Measurements from ENCODE around the gene USO1.

The USO1 gene

GRCh38 chr4:75729836-75730235 lies 5.5 kb downstream of the USO1 start:
- Histone ChIP-seq H4K8ac (ENCODE audit: low read depth, low read length) (no peak overlapping the region), H3K4me3 (ENCODE audit: low read length) (no peak overlapping the region), H3K9ac (ENCODE audit: low read length) (no peak overlapping the region), H3K36me3 (ENCODE audit: control insufficient read depth, insufficient read depth, low read length) (no peaks in the 10 kb centered on the region), H3K4me2 (ENCODE audit: low read length) (no peak overlapping the region), H3K27ac (ENCODE audit: low read depth, low read length) (no peak overlapping the region), H3K18ac (ENCODE audit: low read length) (no peak overlapping the region), H3K79me1 (ENCODE audit: low read length) (peaks cover 4% of the 10 kb centered on the region), H2BK5ac (ENCODE audit: low read length) (no peak overlapping the region), H3K4ac (ENCODE audit: low read depth, low read length) (no peak overlapping the region), H3K27me3 (ENCODE audit: insufficient read depth, low read length, poor library complexity) (no peaks in the 10 kb centered on the region), H2BK120ac (ENCODE audit: low read depth, low read length) (no peak overlapping the region), H4K5ac (ENCODE audit: low read length) (no peak overlapping the region), H3K4me1 (ENCODE audit: control insufficient read depth, low read depth, low read length) (no peaks in the 10 kb centered on the region), H3K23ac (ENCODE audit: low read length) (no peak overlapping the region), H2BK15ac (replicated peaks; ENCODE audit: low read depth) (no peak overlapping the region), H3K56ac (ENCODE audit: low read length) (no peak overlapping the region), H3K79me2 (ENCODE audit: control insufficient read depth, insufficient read depth, low read length) (peaks cover 31% of the 10 kb centered on the region), H2AK5ac (ENCODE audit: low read length) (no peak overlapping the region)
- no peak for DNase-seq
- WGBS (ENCODE audit: extremely low coverage, insufficient coverage, low lambda C conversion rate): no CpG with 5 or more reads among the region's 3 CpGs

DNA sequence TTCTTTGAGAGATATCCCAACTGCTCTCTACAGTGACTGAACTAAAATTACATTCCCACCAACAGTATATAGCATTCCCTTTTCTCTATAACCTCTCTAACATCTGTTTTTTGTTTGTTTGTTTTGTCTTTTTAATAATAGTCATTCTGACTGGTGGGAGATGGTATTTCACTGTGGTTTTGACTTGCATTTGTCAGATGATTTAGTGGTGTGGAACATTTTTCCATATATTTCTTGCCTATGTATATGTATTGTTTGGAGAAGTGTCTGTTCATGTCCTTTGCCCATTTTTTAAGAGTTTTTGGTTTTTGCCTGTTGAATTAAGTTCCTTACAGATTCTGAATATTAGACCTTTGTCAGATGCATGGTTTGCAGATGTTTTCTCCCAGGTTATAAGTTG lies 9.0 kb downstream of the USO1 start:
- H3K4ac ChIP-seq (ENCODE audit: low read depth, low read length): no peak overlapping the region
- no peaks in the 10 kb centered on the region for H3K36me3 ChIP-seq (ENCODE audit: control insufficient read depth, insufficient read depth, low read length)
- no peak overlapping the region for H3K27ac ChIP-seq (ENCODE audit: low read depth, low read length)
- no peak overlapping the region for H4K8ac ChIP-seq (ENCODE audit: low read depth, low read length)
- no peak overlapping the region for H2BK120ac ChIP-seq (ENCODE audit: low read depth, low read length)
- H2BK5ac ChIP-seq (ENCODE audit: low read length): no peak overlapping the region
- no peaks in the 10 kb centered on the region for H3K27me3 ChIP-seq (ENCODE audit: insufficient read depth, low read length, poor library complexity)
- no peak overlapping the region for H3K18ac ChIP-seq (ENCODE audit: low read length)
- H3K23ac ChIP-seq (ENCODE audit: low read length): no peak overlapping the region
- H3K4me3 ChIP-seq (ENCODE audit: low read length): no peak overlapping the region
- no peak overlapping the region for H4K5ac ChIP-seq (ENCODE audit: low read length)
- H3K4me2 ChIP-seq (ENCODE audit: low read length): no peak overlapping the region
- H3K56ac ChIP-seq (ENCODE audit: low read length): no peak overlapping the region
- no peak overlapping the region for H3K9ac ChIP-seq (ENCODE audit: low read length)
- H2BK15ac ChIP-seq (replicated peaks; ENCODE audit: low read depth): no peak overlapping the region
- H3K79me2 ChIP-seq (ENCODE audit: control insufficient read depth, insufficient read depth, low read length): peaks cover 19% of the 10 kb centered on the region
- DNase-seq: no peak
- peaks cover 2% of the 10 kb centered on the region for H3K79me1 ChIP-seq (ENCODE audit: low read length)
- no peaks in the 10 kb centered on the region for H3K4me1 ChIP-seq (ENCODE audit: control insufficient read depth, low read depth, low read length)
- no peak overlapping the region for H2AK5ac ChIP-seq (ENCODE audit: low read length)

DNA sequence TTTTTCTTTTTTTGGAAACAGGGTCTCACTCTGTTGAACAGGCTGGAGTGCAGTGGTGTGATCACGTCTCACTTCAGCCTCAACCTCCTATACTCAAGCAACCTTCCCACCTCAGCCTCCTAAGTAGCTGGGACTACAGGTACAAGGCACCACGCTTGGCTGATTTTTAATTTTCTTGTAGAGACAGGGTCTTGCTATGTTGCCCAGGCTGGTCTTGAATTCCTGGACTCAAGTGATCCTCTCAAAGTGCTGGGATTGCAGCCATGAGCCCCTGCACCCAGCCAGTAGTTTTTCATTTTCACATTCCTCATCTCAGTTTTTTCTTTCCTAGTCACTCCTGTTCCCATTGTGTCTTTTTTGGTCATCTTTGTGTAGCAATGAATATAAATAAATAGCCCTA lies 11.1 kb downstream of the USO1 start:
- no peak overlapping the region for H2AK5ac ChIP-seq (ENCODE audit: low read length)
- H3K36me3 ChIP-seq (ENCODE audit: control insufficient read depth, insufficient read depth, low read length): no peaks in the 10 kb centered on the region
- no peak overlapping the region for H3K27ac ChIP-seq (ENCODE audit: low read depth, low read length)
- no peak for DNase-seq
- H3K27me3 ChIP-seq (ENCODE audit: insufficient read depth, low read length, poor library complexity): no peaks in the 10 kb centered on the region
- peaks cover 12% of the 10 kb centered on the region for H3K79me2 ChIP-seq (ENCODE audit: control insufficient read depth, insufficient read depth, low read length)
- H2BK15ac ChIP-seq (replicated peaks; ENCODE audit: low read depth): no peak overlapping the region
- H2BK5ac ChIP-seq (ENCODE audit: low read length): no peak overlapping the region
- H4K5ac ChIP-seq (ENCODE audit: low read length): no peak overlapping the region
- no peak overlapping the region for H3K9ac ChIP-seq (ENCODE audit: low read length)
- H2BK120ac ChIP-seq (ENCODE audit: low read depth, low read length): no peak overlapping the region
- no peak overlapping the region for H3K4ac ChIP-seq (ENCODE audit: low read depth, low read length)
- no peak overlapping the region for H4K8ac ChIP-seq (ENCODE audit: low read depth, low read length)
- WGBS (ENCODE audit: extremely low coverage, insufficient coverage, low lambda C conversion rate): no CpG with 5 or more reads among the region's 2 CpGs
- peaks cover 2% of the 10 kb centered on the region for H3K79me1 ChIP-seq (ENCODE audit: low read length)
- H3K4me2 ChIP-seq (ENCODE audit: low read length): no peak overlapping the region
- H3K4me1 ChIP-seq (ENCODE audit: control insufficient read depth, low read depth, low read length): no peaks in the 10 kb centered on the region
- no peak overlapping the region for H3K4me3 ChIP-seq (ENCODE audit: low read length)
- no peak overlapping the region for H3K56ac ChIP-seq (ENCODE audit: low read length)
- H3K18ac ChIP-seq (ENCODE audit: low read length): no peak overlapping the region
- no peak overlapping the region for H3K23ac ChIP-seq (ENCODE audit: low read length)

GRCh38 chr4:75736862-75737261 lies 12.5 kb downstream of the USO1 start:
- Histone ChIP-seq H3K56ac (ENCODE audit: low read length) (no peak overlapping the region), H3K4me3 (ENCODE audit: low read length) (no peak overlapping the region), H4K8ac (ENCODE audit: low read depth, low read length) (no peak overlapping the region), H3K23ac (ENCODE audit: low read length) (no peak overlapping the region), H3K9ac (ENCODE audit: low read length) (no peak overlapping the region), H3K27me3 (ENCODE audit: insufficient read depth, low read length, poor library complexity) (no peaks in the 10 kb centered on the region), H2BK5ac (ENCODE audit: low read length) (no peak overlapping the region), H2BK15ac (replicated peaks; ENCODE audit: low read depth) (no peak overlapping the region), H3K18ac (ENCODE audit: low read length) (no peak overlapping the region), H2AK5ac (ENCODE audit: low read length) (no peak overlapping the region), H3K79me1 (ENCODE audit: low read length) (peaks cover 2% of the 10 kb centered on the region), H2BK120ac (ENCODE audit: low read depth, low read length) (no peak overlapping the region), H3K4me1 (ENCODE audit: control insufficient read depth, low read depth, low read length) (no peaks in the 10 kb centered on the region), H4K5ac (ENCODE audit: low read length) (no peak overlapping the region), H3K36me3 (ENCODE audit: control insufficient read depth, insufficient read depth, low read length) (no peaks in the 10 kb centered on the region), H3K79me2 (ENCODE audit: control insufficient read depth, insufficient read depth, low read length) (peaks cover 14% of the 10 kb centered on the region), H3K4ac (ENCODE audit: low read depth, low read length) (no peak overlapping the region), H3K27ac (ENCODE audit: low read depth, low read length) (no peak overlapping the region), H3K4me2 (ENCODE audit: low read length) (no peak overlapping the region)
- WGBS (ENCODE audit: extremely low coverage, insufficient coverage, low lambda C conversion rate): no CpG with 5 or more reads among the region's 2 CpGs
- DNase-seq: no peak

GRCh38 chr4:75737398-75737797 lies 13.0 kb downstream of the USO1 start:
- Histone ChIP-seq H3K18ac (ENCODE audit: low read length) (no peak overlapping the region), H3K56ac (ENCODE audit: low read length) (no peak overlapping the region), H3K79me1 (ENCODE audit: low read length) (peaks cover 2% of the 10 kb centered on the region), H3K27me3 (ENCODE audit: insufficient read depth, low read length, poor library complexity) (no peaks in the 10 kb centered on the region), H3K9ac (ENCODE audit: low read length) (no peak overlapping the region), H2BK120ac (ENCODE audit: low read depth, low read length) (no peak overlapping the region), H3K4me3 (ENCODE audit: low read length) (no peak overlapping the region), H3K79me2 (ENCODE audit: control insufficient read depth, insufficient read depth, low read length) (peaks cover 13% of the 10 kb centered on the region), H4K8ac (ENCODE audit: low read depth, low read length) (no peak overlapping the region), H4K5ac (ENCODE audit: low read length) (no peak overlapping the region), H3K4me1 (ENCODE audit: control insufficient read depth, low read depth, low read length) (no peaks in the 10 kb centered on the region), H2BK5ac (ENCODE audit: low read length) (no peak overlapping the region), H3K4me2 (ENCODE audit: low read length) (no peak overlapping the region), H3K27ac (ENCODE audit: low read depth, low read length) (no peak overlapping the region), H3K4ac (ENCODE audit: low read depth, low read length) (no peak overlapping the region), H3K23ac (ENCODE audit: low read length) (no peak overlapping the region), H3K36me3 (ENCODE audit: control insufficient read depth, insufficient read depth, low read length) (no peaks in the 10 kb centered on the region), H2AK5ac (ENCODE audit: low read length) (no peak overlapping the region), H2BK15ac (replicated peaks; ENCODE audit: low read depth) (no peak overlapping the region)
- no CpG with 5 or more reads among the region's 2 CpGs for WGBS (ENCODE audit: extremely low coverage, insufficient coverage, low lambda C conversion rate)
- no peak for DNase-seq

DNA sequence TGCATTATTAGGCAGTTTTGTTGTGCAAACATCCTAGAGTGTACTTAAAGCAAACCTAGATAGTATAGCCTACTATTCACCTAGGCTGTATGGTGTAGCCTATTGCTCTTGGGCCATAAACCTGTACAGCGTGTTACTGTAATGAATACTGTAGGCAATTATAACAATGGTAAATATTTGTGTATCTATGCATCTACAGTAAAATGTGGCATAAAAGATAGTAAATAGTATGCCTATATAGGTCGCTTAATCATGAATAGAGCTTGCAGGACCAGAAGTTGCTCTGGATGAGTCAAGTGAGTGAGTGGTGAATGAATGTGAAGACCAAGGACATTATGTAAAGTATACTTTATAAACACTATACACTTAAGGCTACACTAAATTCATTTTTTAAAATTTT lies 16.6 kb downstream of the USO1 start:
- no peak overlapping the region for H2BK5ac ChIP-seq (ENCODE audit: low read length)
- no peak overlapping the region for H2BK15ac ChIP-seq (replicated peaks; ENCODE audit: low read depth)
- H3K27me3 ChIP-seq (ENCODE audit: insufficient read depth, low read length, poor library complexity): no peaks in the 10 kb centered on the region
- no peak overlapping the region for H3K27ac ChIP-seq (ENCODE audit: low read depth, low read length)
- no peak overlapping the region for H3K4ac ChIP-seq (ENCODE audit: low read depth, low read length)
- H2AK5ac ChIP-seq (ENCODE audit: low read length): no peak overlapping the region
- no peak overlapping the region for H3K56ac ChIP-seq (ENCODE audit: low read length)
- no peak overlapping the region for H3K4me3 ChIP-seq (ENCODE audit: low read length)
- peaks cover 2% of the 10 kb centered on the region for H3K79me1 ChIP-seq (ENCODE audit: low read length)
- no peaks in the 10 kb centered on the region for H3K4me1 ChIP-seq (ENCODE audit: control insufficient read depth, low read depth, low read length)
- no peak overlapping the region for H3K4me2 ChIP-seq (ENCODE audit: low read length)
- H3K18ac ChIP-seq (ENCODE audit: low read length): no peak overlapping the region
- H3K9ac ChIP-seq (ENCODE audit: low read length): no peak overlapping the region
- no peak overlapping the region for H4K5ac ChIP-seq (ENCODE audit: low read length)
- DNase-seq: no peak
- no peak overlapping the region for H4K8ac ChIP-seq (ENCODE audit: low read depth, low read length)
- no peak overlapping the region for H3K23ac ChIP-seq (ENCODE audit: low read length)
- no CpG with 5 or more reads among the region's 2 CpGs for WGBS (ENCODE audit: extremely low coverage, insufficient coverage, low lambda C conversion rate)
- H3K79me2 ChIP-seq (ENCODE audit: control insufficient read depth, insufficient read depth, low read length): peaks cover 7% of the 10 kb centered on the region
- H2BK120ac ChIP-seq (ENCODE audit: low read depth, low read length): no peak overlapping the region
- H3K36me3 ChIP-seq (ENCODE audit: control insufficient read depth, insufficient read depth, low read length): no peaks in the 10 kb centered on the region
